DMS153 treated with DMSO at 0.1 percent for 48 hours (cell line): ENCODE data around the gene HACL1.

ENCODE experiments used
- DNase-seq: peaks from one replicate; lab custom pipeline; 2025; ENCODE audit not compliant: unreplicated experiment; lab: John Stamatoyannopoulos, UW

Gene HACL1

DNA sequence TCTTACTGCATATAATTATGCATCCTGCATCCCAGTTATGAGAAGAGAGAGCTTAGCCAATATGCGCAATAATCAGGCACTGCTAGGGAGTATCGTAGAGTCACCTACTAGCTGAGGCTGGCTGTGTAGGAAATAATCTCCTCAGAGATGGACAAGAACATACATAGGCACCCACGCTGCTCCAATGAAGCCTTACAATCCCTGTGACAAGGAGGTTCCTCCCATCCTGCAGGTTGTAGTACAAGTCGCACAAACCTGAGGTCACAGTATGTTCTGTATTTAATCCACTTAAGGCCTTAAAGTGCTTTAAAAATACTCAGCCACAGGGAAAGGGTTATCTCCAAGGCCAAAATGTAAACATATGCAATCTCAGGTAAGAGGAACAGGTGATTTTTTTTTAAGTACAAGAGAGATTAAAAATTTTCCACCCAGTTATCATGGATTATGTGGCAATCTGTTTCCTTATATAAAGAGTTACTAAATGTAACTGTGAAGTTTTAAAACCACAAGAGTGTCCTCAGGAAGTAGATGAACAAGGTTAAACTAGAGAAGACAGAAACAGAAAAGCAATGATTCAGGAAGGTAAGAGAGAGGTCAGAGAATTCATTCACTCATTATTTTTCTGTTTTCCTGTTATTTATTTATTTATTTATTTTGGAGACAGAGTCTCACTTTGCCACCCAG is 72.4 kb downstream of the HACL1 start:
- no peak for DNase-seq

DNA sequence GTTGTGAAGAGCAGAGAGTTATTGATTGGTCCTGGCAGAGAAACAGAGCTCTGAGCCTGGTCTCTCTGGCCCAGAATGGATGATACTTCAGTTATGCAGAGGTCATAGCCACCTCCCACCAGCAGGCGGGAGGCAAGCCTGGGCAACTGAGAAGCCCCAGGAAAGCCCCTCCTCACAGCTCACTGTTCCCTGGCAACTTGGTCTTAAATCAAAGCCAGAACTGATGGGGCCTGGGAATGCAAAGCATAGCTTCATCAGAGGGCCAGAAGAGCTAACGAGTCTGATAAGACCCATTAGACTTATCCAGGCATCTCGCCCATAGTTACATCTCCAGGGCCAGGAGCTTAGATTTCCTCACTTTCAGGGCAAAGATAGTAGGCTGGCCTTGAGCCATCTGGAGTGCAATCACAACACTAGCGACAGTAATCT is 74.3 kb downstream of the HACL1 start:
- no peak for DNase-seq

DNA sequence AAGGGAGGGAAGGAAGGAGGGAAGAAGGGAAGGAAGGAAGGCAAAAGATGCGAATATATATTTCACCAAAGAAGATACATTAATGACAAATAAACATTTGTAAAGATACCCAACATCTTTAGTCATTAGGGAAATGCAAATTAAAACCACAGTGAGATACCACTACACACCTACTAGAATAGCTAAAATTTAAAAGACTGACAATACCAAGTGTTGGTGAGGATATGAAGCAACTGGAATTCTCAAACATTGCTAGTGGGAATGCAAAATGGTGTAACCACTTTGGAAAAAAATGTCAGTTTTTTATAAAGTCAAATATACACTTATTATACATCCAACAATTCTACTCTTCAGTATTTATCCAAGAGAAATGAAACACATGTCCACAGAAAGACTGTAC is 75.6 kb downstream of the HACL1 start:
- no peak for DNase-seq

DNA sequence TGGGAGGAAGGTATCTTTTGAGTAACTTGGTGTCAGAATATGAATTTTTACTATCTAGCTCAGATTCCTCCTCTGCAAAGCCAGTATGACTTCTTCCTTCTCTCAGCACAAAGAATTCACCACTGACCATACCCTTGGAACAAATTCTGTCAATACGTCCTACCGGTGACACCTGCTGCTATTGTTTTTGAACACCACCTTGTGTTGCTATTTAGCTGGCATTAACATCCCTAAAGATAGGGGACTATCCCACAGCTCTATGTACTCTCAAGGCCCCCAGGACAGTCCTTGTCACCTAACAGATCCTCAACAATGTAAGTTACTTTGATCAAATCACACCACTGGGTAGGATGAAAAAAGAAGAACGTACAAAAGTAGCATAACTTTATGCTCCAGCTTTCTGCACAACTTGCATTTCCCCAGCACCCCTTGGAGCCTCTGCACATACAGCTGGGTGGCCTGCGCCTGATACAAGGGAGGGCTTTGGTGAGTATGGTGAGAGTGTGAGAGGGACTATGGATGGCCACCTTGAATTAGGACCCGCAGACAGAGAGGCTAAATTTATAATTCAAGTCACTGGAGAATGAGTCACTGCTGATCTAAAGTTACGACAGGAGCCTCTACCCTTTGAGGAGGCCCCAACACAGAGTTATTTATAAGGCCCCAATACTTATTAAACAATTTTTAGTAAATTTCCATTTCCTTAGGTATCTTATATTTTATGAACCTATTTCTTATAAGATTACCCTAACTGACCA is 77.5 kb downstream of the HACL1 start:
- DNase-seq: no peak

DNA sequence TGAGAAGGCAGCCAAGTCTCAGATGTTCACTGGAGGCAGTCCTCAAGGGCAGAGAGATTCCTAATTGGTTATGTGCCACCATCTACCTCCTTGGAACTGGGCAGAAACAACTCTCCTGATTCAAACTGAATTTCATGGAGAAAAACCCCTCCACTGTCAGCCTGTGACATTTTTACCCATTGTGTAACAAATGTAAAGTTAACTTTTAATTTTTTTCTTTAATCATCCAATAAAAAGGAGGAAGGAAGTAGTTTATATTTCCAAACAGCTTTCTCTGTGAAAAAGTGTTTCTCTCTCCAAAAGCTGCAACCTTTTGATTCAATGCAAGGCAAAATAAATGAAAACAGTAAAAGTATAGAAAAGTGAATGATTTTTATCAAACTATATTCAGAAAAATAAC is 79.4 kb downstream of the HACL1 start:
- no peak for DNase-seq

DNA sequence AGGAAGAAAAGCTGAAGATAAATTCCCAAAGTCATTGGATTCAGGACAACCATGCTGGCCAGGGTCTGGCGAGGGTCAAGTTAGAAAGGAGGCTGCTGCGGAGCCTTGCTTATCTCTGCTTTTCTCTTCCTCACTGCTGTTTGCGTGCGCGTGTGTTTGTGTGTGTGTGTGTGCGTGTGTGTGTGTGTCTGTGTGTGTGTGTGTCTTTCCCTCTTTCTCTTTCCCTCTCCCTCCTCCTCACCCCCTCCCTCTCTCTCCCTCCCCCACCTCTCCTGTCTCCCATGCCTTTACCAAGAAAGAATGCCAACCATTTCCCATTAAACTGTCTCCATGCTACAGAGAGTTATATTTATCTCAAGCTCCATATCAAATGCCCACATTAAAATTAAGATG is 79.8 kb downstream of the HACL1 start, which contains the start of gene COLQ:
Gene COLQ (minus strand): TSS at position 134 of the 393 bp plus-strand sequence. CDS start 81 bp downstream, at position 53.
- DNase-seq: no peak

DNA sequence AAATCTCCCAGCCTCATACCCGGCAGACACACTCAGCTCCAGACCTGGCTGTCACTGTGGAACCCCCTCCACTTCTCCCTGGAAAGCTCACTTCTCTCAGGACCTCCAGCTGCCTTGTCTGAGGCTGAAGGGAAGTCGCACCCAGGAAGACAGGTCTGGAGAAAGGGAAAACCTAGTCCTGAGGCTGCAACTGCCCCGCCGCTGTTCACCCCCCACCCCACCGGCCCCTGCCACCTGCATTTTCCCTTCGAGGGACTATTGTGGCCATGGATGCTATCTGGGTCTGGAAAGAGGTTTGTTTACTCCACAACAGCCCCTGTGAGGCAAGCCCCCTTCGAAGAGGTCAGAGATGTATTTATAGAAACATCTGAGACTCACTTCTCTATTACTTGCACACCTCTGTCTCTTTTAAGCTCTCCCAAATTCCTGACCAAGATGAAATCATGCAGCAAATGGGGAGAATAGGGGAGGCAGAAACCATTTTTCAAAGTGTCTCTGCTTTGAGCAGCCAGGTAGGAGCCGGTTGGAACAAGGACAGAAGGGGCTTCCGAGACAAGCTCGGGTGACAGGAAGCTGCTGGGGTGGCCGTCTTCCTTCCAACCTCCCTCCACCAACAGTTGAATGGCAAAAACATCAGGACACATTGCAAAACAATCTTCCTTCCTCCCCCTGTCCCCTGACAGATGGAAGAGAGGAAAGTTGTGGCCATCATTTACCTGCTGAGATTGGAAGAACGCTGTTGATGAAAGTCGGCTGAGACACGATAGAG is 80.4 kb downstream of the HACL1 start:
- DNase-seq: no peak

DNA sequence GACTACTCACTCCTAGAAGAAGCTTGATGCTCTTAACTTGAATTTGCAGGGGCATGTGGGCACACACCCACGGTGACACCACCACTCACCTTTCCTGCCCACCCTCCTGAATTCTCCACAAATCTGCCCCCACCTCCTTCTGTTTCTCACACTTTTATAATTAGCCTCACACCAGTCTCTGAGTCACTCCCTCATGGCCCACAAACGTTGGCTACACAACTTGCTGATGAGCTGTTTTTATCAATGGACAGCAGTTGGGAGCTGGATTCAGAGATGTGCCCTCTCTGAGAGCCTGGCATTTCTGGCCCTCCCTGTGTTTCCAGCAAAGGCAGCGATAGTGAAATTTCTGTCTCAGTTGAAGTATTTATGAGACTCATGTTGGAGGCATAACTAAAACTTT is 81.2 kb downstream of the HACL1 start:
- DNase-seq: no peak

DNA sequence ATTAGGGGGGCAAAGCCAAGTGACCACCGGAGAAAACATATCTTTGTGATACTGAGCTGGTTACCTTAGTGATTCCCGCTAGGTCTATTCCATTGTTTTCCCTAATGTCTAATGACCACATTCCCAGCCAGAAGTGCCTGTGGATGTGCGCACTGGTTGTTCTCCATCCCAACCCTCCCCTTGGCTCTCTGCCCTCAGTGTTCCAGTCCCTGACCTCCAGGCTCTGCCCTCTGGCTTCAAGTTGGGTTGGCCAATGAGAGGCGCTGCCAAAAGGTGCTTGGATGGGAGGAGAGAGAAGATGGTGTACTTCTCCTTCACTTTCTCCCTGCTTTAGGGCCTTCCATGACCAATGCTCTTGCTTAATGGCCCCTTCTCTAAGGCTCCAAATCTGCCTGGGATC is 82.3 kb downstream of the HACL1 start:
- no peak for DNase-seq

DNA sequence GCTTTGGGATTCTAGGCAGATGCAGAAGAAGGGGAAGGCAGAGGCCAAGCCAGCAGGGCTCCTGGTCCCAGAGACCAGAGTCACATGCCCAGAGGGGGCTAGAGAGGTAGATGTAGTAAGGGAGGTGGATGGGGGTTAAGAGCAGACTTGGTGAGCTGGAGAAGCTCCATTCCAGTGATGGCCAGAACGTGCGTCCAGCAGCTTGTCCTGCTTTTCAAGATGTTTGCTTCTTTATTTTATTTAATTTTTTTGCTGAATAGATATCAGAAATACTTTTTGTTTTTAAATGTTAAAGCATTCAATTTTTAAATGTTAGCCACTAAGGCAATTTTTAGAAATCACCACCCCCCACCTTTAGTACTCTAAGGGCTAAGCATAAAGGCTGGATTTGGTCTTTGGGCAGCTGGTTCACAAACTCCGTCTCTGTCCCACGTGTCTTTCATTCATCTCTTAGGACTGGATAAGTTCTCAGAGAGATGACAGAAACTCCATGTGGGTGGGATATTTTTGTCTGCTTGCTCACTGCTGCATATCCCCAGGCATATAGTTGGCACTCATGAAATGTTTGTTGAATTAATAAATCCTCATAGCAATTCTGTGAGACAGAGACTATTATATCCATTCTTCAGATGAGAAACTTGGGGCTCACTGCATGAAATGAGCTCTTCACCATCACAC is 86.6 kb downstream of the HACL1 start:
- no peak for DNase-seq

DNA sequence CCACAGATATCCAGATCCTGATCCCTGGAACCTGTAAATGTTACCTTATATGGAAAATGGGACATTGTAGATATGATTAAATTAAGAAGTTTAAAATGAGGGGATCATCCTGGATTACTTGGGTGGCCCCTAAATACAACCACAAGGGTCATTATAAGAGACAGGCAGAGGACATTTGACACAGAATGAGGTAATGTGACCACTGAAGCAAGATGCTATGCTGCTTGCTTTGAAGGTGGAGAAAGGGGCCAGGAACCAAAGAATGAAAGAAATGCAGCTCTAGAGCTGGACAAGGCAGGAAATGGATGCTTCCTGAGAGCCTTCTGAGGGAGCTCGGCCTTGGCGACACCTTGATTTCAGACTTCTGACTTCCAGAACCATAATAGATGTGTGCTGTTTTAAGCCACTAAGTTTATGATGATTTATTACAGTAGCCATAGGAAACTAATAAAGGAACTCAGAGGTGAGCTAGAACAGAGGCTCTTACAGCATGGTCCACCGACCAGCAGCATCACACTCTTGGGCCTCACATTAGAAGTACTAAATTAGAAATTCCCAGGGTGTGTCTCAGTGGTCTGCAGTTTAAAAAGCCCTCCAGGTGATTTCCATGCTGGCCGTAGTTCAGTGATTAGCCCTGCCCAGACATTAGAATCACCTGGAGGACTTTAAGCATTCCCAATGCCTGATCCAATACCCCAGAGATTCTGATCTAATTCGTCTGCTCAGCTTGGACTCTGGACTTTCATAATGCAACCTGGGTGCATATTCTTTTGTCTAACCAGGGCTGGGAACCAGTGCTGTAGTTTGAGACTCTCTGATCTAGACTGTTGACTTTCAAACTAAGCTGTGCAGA is 87.3 kb downstream of the HACL1 start:
- DNase-seq: no peak

DNA sequence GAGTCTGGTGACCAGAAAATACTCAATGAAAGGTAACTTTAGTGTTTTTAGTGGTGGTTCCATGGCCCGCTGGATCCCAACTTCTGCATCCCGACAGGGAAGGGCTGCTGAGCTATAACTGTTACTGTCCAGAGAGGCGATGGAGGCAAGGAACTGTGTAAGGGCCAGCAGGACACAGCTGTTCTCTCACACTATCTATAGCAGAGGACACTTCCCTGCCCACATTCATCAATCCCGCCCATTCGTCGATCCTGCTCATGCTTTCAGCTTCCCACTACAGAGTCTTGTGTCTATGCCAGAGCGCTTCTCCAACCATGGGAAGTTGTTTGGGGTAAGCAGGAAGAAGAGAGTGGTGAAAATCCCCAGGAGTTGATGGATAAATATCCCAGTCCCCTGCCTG is 88.3 kb downstream of the HACL1 start:
- no peak for DNase-seq

DNA sequence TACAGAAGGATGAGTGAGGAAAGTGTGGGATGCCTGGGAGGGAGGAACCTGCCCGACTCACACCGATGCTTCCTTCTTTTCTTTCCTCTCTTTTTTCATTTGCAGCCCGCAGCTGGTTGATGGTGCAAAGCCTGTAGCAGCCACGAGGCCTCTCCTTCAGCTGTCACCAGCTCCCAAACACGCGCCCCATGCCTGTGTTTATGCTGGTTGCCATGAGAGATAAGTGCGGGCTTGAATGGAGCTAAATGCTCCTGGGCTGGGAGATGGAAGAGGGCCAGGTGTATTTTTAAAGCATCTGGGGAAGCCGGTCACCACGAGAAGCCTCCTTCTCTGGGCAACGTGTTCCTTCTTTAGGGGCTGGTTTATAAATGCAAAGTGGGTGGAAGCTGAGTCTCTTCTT is 89.2 kb downstream of the HACL1 start:
- DNase-seq: peak; percentile 43

DNA sequence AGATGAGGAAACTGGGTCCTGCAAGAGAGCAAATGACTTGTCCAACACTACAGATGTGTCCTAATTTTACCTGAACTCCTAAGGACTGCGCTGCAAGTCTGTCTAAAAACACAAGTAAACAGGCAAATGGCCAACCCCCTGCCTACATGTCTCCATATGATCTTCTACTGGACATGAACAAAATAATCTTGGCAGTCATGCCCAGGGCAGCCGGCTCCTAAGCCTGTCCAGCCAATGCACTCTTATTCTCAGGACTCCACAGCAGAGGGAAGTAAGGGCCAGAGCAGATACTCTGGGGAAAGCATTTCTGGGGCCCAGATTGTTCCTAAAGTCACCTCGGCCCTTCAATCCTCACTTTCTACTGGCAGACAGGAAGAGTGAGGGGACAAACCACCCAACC is 90.2 kb downstream of the HACL1 start:
- no peak for DNase-seq
